A673 (cell line): Measurements from ENCODE around the gene LRRIQ4.

Experiments used
- CTCF ChIP-seq: fragments of 300-800, 200-600 bp; sonication (generic); conservative IDR thresholded peaks from 2 replicates; pipeline ENCODE4 v1.5.1; 2017; ENCODE audit warnings: low read depth, mild to moderate bottlenecking, antibody characterized with exemption, low read length, moderate library complexity, mixed read lengths
- EZH2 ChIP-seq: fragments of 200-600 bp; sonication (generic); IDR thresholded peaks from 2 replicates; pipeline ENCODE4 v1.6.1; 2017; ENCODE audit warnings: borderline replicate concordance, low read depth, mild to moderate bottlenecking, mixed read lengths, antibody characterized with exemption, low read length; ENCODE audit not compliant: poor library complexity, severe bottlenecking

GRCh38 chr3:169815590-169816150 lies 3.0 kb downstream of the LRRIQ4 start:
- TF ChIP-seq CTCF (no peak), EZH2 (no peak)
